Neuron (in vitro differentiated cells): ENCODE results near the gene ADGRA3.

Experiments used
- H2AFZ ChIP-seq: one replicate; pipeline ENCODE4 v1.6.1; 2013; ENCODE audit warnings: low read depth, mild to moderate bottlenecking, inconsistent platforms, low read length, moderate library complexity
- H3K27me3 ChIP-seq: one replicate; pipeline ENCODE4 v1.6.1; 2013; ENCODE audit warnings: low read length; ENCODE audit not compliant: insufficient read depth
- H3K36me3 ChIP-seq: one replicate; pipeline ENCODE4 v1.6.1; 2013; ENCODE audit warnings: low read length; ENCODE audit not compliant: insufficient read depth
- H3K4me1 ChIP-seq: one replicate; pipeline ENCODE4 v1.6.1; 2013; ENCODE audit warnings: low read length; ENCODE audit not compliant: insufficient read depth
- H3K4me3 ChIP-seq: 2 replicates; pipeline ENCODE4 v1.5.1; 2013; ENCODE audit warnings: mild to moderate bottlenecking, low read length, moderate library complexity
- H3K9me3 ChIP-seq: one replicate; pipeline ENCODE4 v1.6.1; 2013; ENCODE audit warnings: low read length

Gene ADGRA3

GRCh38 chr4:22500831-22501714 is 14.8 kb downstream of the ADGRA3 start:
- Histone ChIP-seq H3K27me3 (no peaks in the 10 kb centered on the region), H3K4me1 (peaks cover 9% of the 10 kb centered on the region), H3K36me3 (no peaks in the 10 kb centered on the region), H3K9me3 (no peaks in the 10 kb centered on the region), H3K4me3 (no peak overlapping the region), H2AFZ (no peak overlapping the region)

- H2AFZ ChIP-seq, result no peak overlapping the region
- peaks cover 9% of the 10 kb centered on the region for H3K4me1 ChIP-seq
- H3K27me3 ChIP-seq, result no peaks in the 10 kb centered on the region
- peaks cover under 1% of the 10 kb centered on the region for H3K9me3 ChIP-seq
- H3K4me3 ChIP-seq, result no peak overlapping the region
- H3K36me3 ChIP-seq, result no peaks in the 10 kb centered on the region
Observed at GRCh38 chr4:22500128-22500611, 15.7 kb downstream of the ADGRA3 start.

GRCh38 chr4:22498866-22499265 is 17.0 kb downstream of the ADGRA3 start:
- H3K27me3 ChIP-seq, result no peaks in the 10 kb centered on the region
- no peaks in the 10 kb centered on the region for H3K36me3 ChIP-seq
- H3K4me1 ChIP-seq, result no peaks in the 10 kb centered on the region
- no peak overlapping the region for H3K4me3 ChIP-seq
- peaks cover 2% of the 10 kb centered on the region for H3K9me3 ChIP-seq
- H2AFZ ChIP-seq, result no peak overlapping the region

- peaks cover 6% of the 10 kb centered on the region for H3K9me3 ChIP-seq
- no peaks in the 10 kb centered on the region for H3K27me3 ChIP-seq
- H2AFZ ChIP-seq, result no peak overlapping the region
- no peaks in the 10 kb centered on the region for H3K4me1 ChIP-seq
- no peaks in the 10 kb centered on the region for H3K36me3 ChIP-seq
- H3K4me3 ChIP-seq, result no peak overlapping the region
Observed at GRCh38 chr4:22496165-22496813, 19.6 kb downstream of the ADGRA3 start.

GRCh38 chr4:22493523-22493922 is 22.3 kb downstream of the ADGRA3 start:
- no peaks in the 10 kb centered on the region for H3K27me3 ChIP-seq

GRCh38 chr4:22492987-22493386 is 22.9 kb downstream of the ADGRA3 start:
- H3K9me3 ChIP-seq, result peaks cover 6% of the 10 kb centered on the region

More at GRCh38 chr4:22493523-22493922, 22.3 kb downstream of the ADGRA3 start:
- no peaks in the 10 kb centered on the region for H3K4me1 ChIP-seq
- no peaks in the 10 kb centered on the region for H3K36me3 ChIP-seq
- H3K4me3 ChIP-seq, result no peak overlapping the region
- no peak overlapping the region for H2AFZ ChIP-seq
- H3K9me3 ChIP-seq, result peaks cover 6% of the 10 kb centered on the region

GRCh38 chr4:22491939-22492338 is 23.9 kb downstream of the ADGRA3 start:
- no peak overlapping the region for H3K4me3 ChIP-seq
- peaks cover 6% of the 10 kb centered on the region for H3K9me3 ChIP-seq
- H3K4me1 ChIP-seq, result peaks cover 6% of the 10 kb centered on the region
- no peak overlapping the region for H2AFZ ChIP-seq
- no peaks in the 10 kb centered on the region for H3K36me3 ChIP-seq
- H3K27me3 ChIP-seq, result no peaks in the 10 kb centered on the region

More at GRCh38 chr4:22492987-22493386, 22.9 kb downstream of the ADGRA3 start:
- no peak overlapping the region for H3K4me3 ChIP-seq
- no peaks in the 10 kb centered on the region for H3K4me1 ChIP-seq
- H2AFZ ChIP-seq, result no peak overlapping the region
- H3K27me3 ChIP-seq, result no peaks in the 10 kb centered on the region
- no peaks in the 10 kb centered on the region for H3K36me3 ChIP-seq

GRCh38 chr4:22490718-22491315 is 25.0 kb downstream of the ADGRA3 start:
- H3K27me3 ChIP-seq, result no peaks in the 10 kb centered on the region
- H3K36me3 ChIP-seq, result no peaks in the 10 kb centered on the region
- H3K4me1 ChIP-seq, result peaks cover 9% of the 10 kb centered on the region
- H3K9me3 ChIP-seq, result peaks cover 6% of the 10 kb centered on the region
- H3K4me3 ChIP-seq, result no peak overlapping the region
- no peak overlapping the region for H2AFZ ChIP-seq

- Histone ChIP-seq H3K4me3 (no peak overlapping the region), H3K36me3 (no peaks in the 10 kb centered on the region), H3K4me1 (peaks cover 9% of the 10 kb centered on the region), H3K9me3 (peaks cover 3% of the 10 kb centered on the region), H3K27me3 (no peaks in the 10 kb centered on the region), H2AFZ (no peak overlapping the region)
Observed at GRCh38 chr4:22488106-22488505, 27.8 kb downstream of the ADGRA3 start.

GRCh38 chr4:22487328-22487727 is 28.5 kb downstream of the ADGRA3 start:
- Histone ChIP-seq H3K9me3 (no peaks in the 10 kb centered on the region), H2AFZ (no peak overlapping the region), H3K4me3 (no peak overlapping the region), H3K36me3 (no peaks in the 10 kb centered on the region), H3K27me3 (no peaks in the 10 kb centered on the region), H3K4me1 (peaks cover 9% of the 10 kb centered on the region)

- no peaks in the 10 kb centered on the region for H3K36me3 ChIP-seq
- H2AFZ ChIP-seq, result no peak overlapping the region
- H3K9me3 ChIP-seq, result no peaks in the 10 kb centered on the region
- no peak overlapping the region for H3K4me3 ChIP-seq
- no peaks in the 10 kb centered on the region for H3K27me3 ChIP-seq
- peaks cover 9% of the 10 kb centered on the region for H3K4me1 ChIP-seq
Observed at GRCh38 chr4:22486276-22486675, 29.6 kb downstream of the ADGRA3 start.

- Histone ChIP-seq H3K4me1 (peaks cover 13% of the 10 kb centered on the region), H3K4me3 (no peak overlapping the region), H2AFZ (no peak overlapping the region), H3K27me3 (no peaks in the 10 kb centered on the region), H3K9me3 (no peaks in the 10 kb centered on the region), H3K36me3 (no peaks in the 10 kb centered on the region)
Observed at GRCh38 chr4:22485737-22486136, 30.1 kb downstream of the ADGRA3 start.

- peaks cover 2% of the 10 kb centered on the region for H3K9me3 ChIP-seq
- no peaks in the 10 kb centered on the region for H3K36me3 ChIP-seq
- H2AFZ ChIP-seq, result no peak overlapping the region
- H3K27me3 ChIP-seq, result no peaks in the 10 kb centered on the region
- peaks cover 15% of the 10 kb centered on the region for H3K4me1 ChIP-seq
- H3K4me3 ChIP-seq, result no peak overlapping the region
Observed at GRCh38 chr4:22483551-22483981, 32.3 kb downstream of the ADGRA3 start.
